K562 (cell line): ENCODE results near the gene AGA. TPM values are rescaled to one million over a fixed set of nuclear protein-coding genes. Genes with fewer than 3 reads are reported as not detected.

ENCODE experiments used
- ATAC-seq: fragments of 200-7000 bp; cut with Tn5 transposase; 3 replicates; pipeline ENCODE4 v1.9.1; 2020; ENCODE audit warnings: moderate library complexity
- BruUV-seq: library from RNA; stranded (reverse); fragments of 400-500 nt; replicated peaks from 2 replicates; lab custom pipeline; 2021; lab: Mats Ljungman, UMichigan
- CTCF ChIA-PET: fragments of 300-600 bp; formaldehyde crosslinking; extraction: SDS; loops from one replicate; lab custom pipeline; 2021; ENCODE audit warnings: low intra/inter-chr PET ratio; lab: Yijun Ruan, JAX
- POLR2A ChIA-PET: fragments of 300-600, 350-650 bp; sonication (Branson Sonifier 250); formaldehyde crosslinking; extraction: SDS; loops from one replicate; lab custom pipeline; 2021; ENCODE audit warnings: antibody characterized with exemption, inconsistent platforms; lab: Yijun Ruan, JAX
- DNase-seq, 4 experiments: peaks; one replicate each; pipeline versions ENCODE4 v3.0.0 to v3.0.0-alpha.2; 2011 to 2018; ENCODE audit warnings: low spot score in 3 of 4, mixed read lengths in 3 of 4; ENCODE audit errors: extremely low read depth in 1 of 4
- FAIRE-seq: peaks from 2 replicates; lab custom pipeline; 2011; peaks lifted over from hg19 to GRCh38; lab: Jason Lieb, UNC
- H2AFZ ChIP-seq: 2 replicates; pipeline ENCODE4 v1.6.0; 2011; ENCODE audit warnings: low read depth, low read length, control low read depth, inconsistent platforms
- H3K27ac ChIP-seq: fragments of 200-600 bp; 3 replicates; pipeline ENCODE4 v1.8.0; 2011; ENCODE audit warnings: low read depth, mild to moderate bottlenecking, control low read depth, inconsistent platforms, low read length, moderate library complexity, mixed read lengths; ENCODE audit errors: extremely low read depth
- H3K27me3 ChIP-seq, 2 experiments: fragments of 300-600 bp in 1 of 2; 2 replicates in 1 of 2; 3 replicates in 1 of 2; pipeline versions ENCODE4 v1.6.0 to v1.8.0; 2011; ENCODE audit warnings: inconsistent platforms in 2 of 2, low read length in 2 of 2, mild to moderate bottlenecking in 1 of 2, mixed read lengths in 1 of 2, moderate library complexity in 1 of 2; ENCODE audit not compliant: control insufficient read depth in 2 of 2, insufficient read depth in 2 of 2
- H3K36me3 ChIP-seq: fragments of 300-600 bp; 3 replicates; pipeline ENCODE4 v1.8.0; 2011; ENCODE audit warnings: mild to moderate bottlenecking, low read length, inconsistent platforms; ENCODE audit not compliant: control insufficient read depth, insufficient read depth
- H3K4me1 ChIP-seq, 2 experiments: fragments of 200-600 bp in 1 of 2; replicated peaks in 1 of 2; 2 replicates in 1 of 2; 3 replicates in 1 of 2; pipeline versions ENCODE4 v1.5.1 to v1.8.0; 2011; ENCODE audit warnings: inconsistent platforms in 2 of 2, low read length in 2 of 2, mild to moderate bottlenecking in 1 of 2, mixed read lengths in 1 of 2, moderate library complexity in 1 of 2; ENCODE audit not compliant: control insufficient read depth in 2 of 2, insufficient read depth in 2 of 2
- H3K4me2 ChIP-seq: 2 replicates; pipeline ENCODE4 v1.6.1; 2011; ENCODE audit warnings: low read length, control low read depth, inconsistent platforms, mixed read lengths; ENCODE audit not compliant: insufficient read depth
- H3K4me3 ChIP-seq: fragments of 200-600 bp; sonication (generic), shearing (Covaris generic); 2 replicates; pipeline ENCODE4 v1.5.1; 2016; ENCODE audit warnings: control low read depth, inconsistent platforms
- H3K79me2 ChIP-seq: fragments of 200-600 bp; 3 replicates; pipeline ENCODE4 v1.8.0; 2011; ENCODE audit warnings: low read length, inconsistent platforms; ENCODE audit not compliant: control insufficient read depth, insufficient read depth
- H3K9ac ChIP-seq, 2 experiments: 2 replicates each; pipeline versions ENCODE4 v1.6.0 to v1.6.1; 2011; ENCODE audit warnings: low read depth in 2 of 2, low read length in 2 of 2, control low read depth in 1 of 2, inconsistent platforms in 1 of 2, mild to moderate bottlenecking in 1 of 2, mixed read lengths in 1 of 2; ENCODE audit not compliant: insufficient read depth in 1 of 2
- H3K9me1 ChIP-seq: one replicate; pipeline ENCODE4 v1.6.0; 2011; ENCODE audit warnings: inconsistent platforms, mild to moderate bottlenecking, low read length, moderate library complexity; ENCODE audit not compliant: control insufficient read depth, insufficient read depth
- H3K9me3 ChIP-seq: replicated peaks from 2 replicates; pipeline ENCODE4 v1.5.1; 2011; ENCODE audit warnings: low read depth, low read length, inconsistent platforms; ENCODE audit not compliant: control insufficient read depth, insufficient read depth
- H4K20me1 ChIP-seq: replicated peaks from 2 replicates; pipeline ENCODE4 v1.6.1; 2011; ENCODE audit warnings: low read length, inconsistent platforms, mixed read lengths; ENCODE audit not compliant: control insufficient read depth, insufficient read depth
- ATF1 ChIP-seq, 2 experiments: fragments of 450-650 bp in 1 of 2; IDR thresholded peaks; 2 replicates each; pipeline ENCODE4 v1.6.1; 2016; ENCODE audit warnings: missing compliant biosample characterization in 1 of 2, missing genetic modification characterization in 1 of 2
- CREM ChIP-seq: IDR thresholded peaks from 2 replicates; pipeline ENCODE4 v1.6.1; 2014; ENCODE audit warnings: antibody characterized with exemption, low read depth
- DACH1 ChIP-seq: fragments of 450-650 bp; IDR thresholded peaks from 2 replicates; pipeline ENCODE4 v1.6.1; 2018; ENCODE audit not compliant: partially characterized antibody
- ETV5 ChIP-seq: sonication (generic); formaldehyde crosslinking; IDR thresholded peaks from 2 replicates; pipeline ENCODE4 v1.4.0; 2020; ENCODE audit warnings: low read depth, mild to moderate bottlenecking, missing genetic modification reagents
- RAD21 ChIP-seq, 2 experiments: fragments of 250-450 bp in 1 of 2; fragments of 450-650 bp in 1 of 2; sonication (Bioruptor Pico) in 1 of 2; formaldehyde crosslinking in 1 of 2; IDR thresholded peaks in 1 of 2; conservative IDR thresholded peaks in 1 of 2; 2 replicates each; pipeline versions ENCODE4 v1.4.0 to v1.8.0; 2020 to 2022; ENCODE audit warnings: mild to moderate bottlenecking in 2 of 2, moderate library complexity in 1 of 2
- RB1 ChIP-seq: fragments of 450-650 bp; IDR thresholded peaks from 2 replicates; pipeline ENCODE4 v1.6.1; 2017; ENCODE audit warnings: low read depth, mild to moderate bottlenecking
- ZNF134 ChIP-seq: fragments of 250-450 bp; sonication (Bioruptor Pico); conservative IDR thresholded peaks from 2 replicates; pipeline ENCODE4 v1.4.0; 2020
- ZNF696 ChIP-seq: fragments of 250-450 bp; sonication (Bioruptor Pico); conservative IDR thresholded peaks from 2 replicates; pipeline ENCODE4 v1.4.0; 2020; ENCODE audit warnings: mild to moderate bottlenecking, moderate library complexity
- WGBS: fragments of 100-300 bp; shearing (Covaris generic); methylation state at CpG from one replicate; pipeline ENCODE4 v1.1.6; 2016; ENCODE audit warnings: low coverage, mixed read lengths; ENCODE audit not compliant: insufficient coverage; ENCODE audit errors: missing lambda C conversion rate; 5-methylcytosine and 5-hydroxymethylcytosine counted together
- in situ Hi-C: fragments of 300-500 bp; cut with MboI; formaldehyde crosslinking; loops from 4 replicates; pipeline ENCODE4 v1.15.0; 2018; ENCODE audit warnings: inconsistent platforms, mixed read lengths
- intact Hi-C: fragments of 100-400 bp; cut with micrococcal nuclease; formaldehyde crosslinking; loops from 2 replicates; pipeline ENCODE4 v1.14.2; 2022
- polyA plus RNA-seq, 8 experiments: library from polyadenylated mRNA; depleted of rRNA in 4 of 8; stranded (reverse) in 5 of 8; unstranded in 3 of 8; fragments of >200 nt; fragmentation: Nextera tagmentation in 2 of 8; fragmentation: Illumina TruSeq in 1 of 8; extraction: Ambion mirVana in 2 of 8; extraction: Trizol in 1 of 8; gene quantifications; 2 replicates each; pipeline versions ENCODE4 v1.2.1 to v1.2.3, GENCODE V29; 2011 to 2014; ENCODE audit warnings: inconsistent platforms in 1 of 8, missing spikeins in 1 of 8
- total RNA-seq, 7 experiments: library from RNA; depleted of rRNA in 6 of 7; stranded (reverse); fragments of >200 nt in 6 of 7; fragmentation: Illumina TruSeq in 2 of 7; extraction: Trizol in 2 of 7; gene quantifications; 2 replicates each; pipeline versions ENCODE4 v1.2.1 to v1.2.3, GENCODE V29; 2011 to 2021; ENCODE audit warnings: low replicate concordance in 1 of 7
- TF ChIP-seq, protein P1 (sequence below): fragments of 250-450 bp; sonication (Bioruptor Pico); IDR thresholded peaks from 2 replicates; pipeline ENCODE4 v1.4.0; 2020; ENCODE audit warnings: mild to moderate bottlenecking, moderate library complexity, borderline replicate concordance
- TF ChIP-seq, protein P2 (sequence below): fragments of 250-450 bp; sonication (Bioruptor Pico); IDR thresholded peaks from 2 replicates; pipeline ENCODE4 v1.9.0; 2021; ENCODE audit warnings: mild to moderate bottlenecking

Gene AGA
- total and polyA plus RNA-seq, 9 of the 15 experiments (the other 6 are each of a cell fraction or from before 2014, with no cell fraction given) = 8.5 to 25.0 (median 12.6) TPM

DNA sequence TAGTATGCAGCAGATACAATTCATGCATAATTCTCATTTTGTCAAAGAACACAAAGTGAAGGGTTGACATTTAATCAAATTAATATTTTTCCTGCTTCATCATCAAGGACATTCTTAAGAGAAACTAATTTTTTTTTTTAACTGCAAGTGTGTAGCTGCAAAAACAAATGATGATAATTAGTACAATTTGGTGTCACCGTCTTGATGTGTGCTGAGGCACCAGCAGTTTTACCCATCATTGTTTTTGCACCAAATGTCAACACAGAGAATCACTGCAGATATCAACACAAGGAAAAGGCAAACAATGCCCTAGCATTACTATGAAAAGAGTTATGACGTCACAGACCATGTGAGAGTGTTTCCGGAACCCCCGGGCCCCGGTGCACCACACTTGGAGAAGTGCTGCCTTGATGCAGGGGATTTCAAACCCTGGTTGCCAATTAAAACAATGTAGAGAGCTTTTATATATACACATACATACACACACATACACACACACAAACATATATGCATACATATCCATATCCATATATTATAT lies 55.9 kb downstream of the AGA start:
- H3K4me3 ChIP-seq = no peak overlapping the region
- 8% methylated on average over 5 of the region's 5 CpGs for WGBS
- POLR2A ChIA-PET = interaction anchor here (0.6 kb wide), 1 partner anchor 1191 kb away, joined by 3 read pairs; the partner anchor contains the start of gene SPATA4
- H3K27me3 ChIP-seq = 0 out of 5 replicates have a peak, but pooled peaks cover 0 to 3% of the 10 kb centered on the region in 2 experiments
- FAIRE-seq (no peak), ATAC-seq (no peak), DNase-seq (no peak)
- no peaks in the 10 kb centered on the region for H4K20me1 ChIP-seq
- H3K9ac ChIP-seq = no peak overlapping the region
- H3K9me3 ChIP-seq = no peaks in the 10 kb centered on the region
- in situ Hi-C loops = no loop called here
- intact Hi-C loops = no loop called here
- CTCF ChIA-PET = no interaction called here
- TF ChIP-seq ATF1 (CRISPR knock-in tag; IDR thresholded peaks at IDR 0.05) (no peak), ATF1 (tag; IDR thresholded peaks at IDR 0.05) (peak; percentile 68), CREM (0 out of 2 replicates have a peak, but pooled peaks have one; percentile 28), DACH1 (no peak)
- BruUV-seq = no TSS peak
- no peaks in the 10 kb centered on the region for H3K9me1 ChIP-seq
- H3K36me3 ChIP-seq = no peaks in the 10 kb centered on the region
- no peak overlapping the region for H3K27ac ChIP-seq
- H3K4me2 ChIP-seq = no peak overlapping the region
- no peaks in the 10 kb centered on the region for H3K79me2 ChIP-seq
- H2AFZ ChIP-seq = no peak overlapping the region
- H3K4me1 ChIP-seq = peaks cover 0 to 4% of the 10 kb centered on the region in 2 experiments; a peak in 2 of 5 replicates

DNA sequence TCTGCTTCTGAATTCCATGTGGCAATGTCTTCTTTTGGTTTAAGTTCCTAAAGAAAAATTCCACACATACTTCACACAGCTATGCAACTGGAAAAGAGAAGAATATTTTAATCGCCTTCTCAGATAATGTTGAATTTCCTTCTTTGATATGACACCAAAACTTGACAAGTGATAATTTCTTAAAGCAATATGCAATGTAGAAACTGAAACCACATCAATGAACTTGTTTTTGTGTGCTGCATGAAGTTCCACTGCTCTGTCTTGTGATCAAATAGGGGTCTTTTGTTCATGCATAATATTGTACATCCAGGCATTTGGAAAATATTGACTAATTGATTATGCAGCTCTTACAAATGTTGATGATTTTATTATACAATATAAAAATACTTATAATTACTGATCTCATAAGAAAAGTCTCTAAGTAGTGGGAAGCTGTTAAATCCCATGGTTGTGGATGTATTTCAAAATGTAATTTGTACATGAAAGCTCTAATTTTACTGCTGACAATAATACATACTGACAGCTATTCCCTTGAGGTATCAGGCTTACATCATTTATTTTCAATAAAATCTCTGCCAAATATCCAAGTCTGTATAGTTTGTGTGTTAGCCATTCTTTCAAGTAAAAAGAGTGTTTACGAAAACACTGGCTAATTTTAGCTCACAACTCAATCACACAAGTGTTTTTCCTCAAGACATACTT lies 56.5 kb downstream of the AGA start:
- FAIRE-seq = no peak
- H3K4me1 ChIP-seq = peaks cover 0 to 7% of the 10 kb centered on the region in 2 experiments; a peak in 3 of 5 replicates
- H4K20me1 ChIP-seq = no peaks in the 10 kb centered on the region
- H3K36me3 ChIP-seq = no peaks in the 10 kb centered on the region
- TF ChIP-seq RAD21 (CRISPR knock-in tag; conservative IDR thresholded peaks at IDR 0.05 in 1 of 2, IDR thresholded peaks at IDR 0.05 in 1 of 2) (no peak), RB1 (no peak), ETV5 (no peak), ZNF134 (CRISPR knock-in tag) (no peak), ZNF696 (CRISPR knock-in tag) (no peak)
- TF ChIP-seq, protein P1, sequence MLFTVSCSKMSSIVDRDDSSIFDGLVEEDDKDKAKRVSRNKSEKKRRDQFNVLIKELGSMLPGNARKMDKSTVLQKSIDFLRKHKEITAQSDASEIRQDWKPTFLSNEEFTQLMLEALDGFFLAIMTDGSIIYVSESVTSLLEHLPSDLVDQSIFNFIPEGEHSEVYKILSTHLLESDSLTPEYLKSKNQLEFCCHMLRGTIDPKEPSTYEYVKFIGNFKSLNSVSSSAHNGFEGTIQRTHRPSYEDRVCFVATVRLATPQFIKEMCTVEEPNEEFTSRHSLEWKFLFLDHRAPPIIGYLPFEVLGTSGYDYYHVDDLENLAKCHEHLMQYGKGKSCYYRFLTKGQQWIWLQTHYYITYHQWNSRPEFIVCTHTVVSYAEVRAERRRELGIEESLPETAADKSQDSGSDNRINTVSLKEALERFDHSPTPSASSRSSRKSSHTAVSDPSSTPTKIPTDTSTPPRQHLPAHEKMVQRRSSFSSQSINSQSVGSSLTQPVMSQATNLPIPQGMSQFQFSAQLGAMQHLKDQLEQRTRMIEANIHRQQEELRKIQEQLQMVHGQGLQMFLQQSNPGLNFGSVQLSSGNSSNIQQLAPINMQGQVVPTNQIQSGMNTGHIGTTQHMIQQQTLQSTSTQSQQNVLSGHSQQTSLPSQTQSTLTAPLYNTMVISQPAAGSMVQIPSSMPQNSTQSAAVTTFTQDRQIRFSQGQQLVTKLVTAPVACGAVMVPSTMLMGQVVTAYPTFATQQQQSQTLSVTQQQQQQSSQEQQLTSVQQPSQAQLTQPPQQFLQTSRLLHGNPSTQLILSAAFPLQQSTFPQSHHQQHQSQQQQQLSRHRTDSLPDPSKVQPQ (CRISPR knock-in tag) = no peak
- TF ChIP-seq, protein P2, sequence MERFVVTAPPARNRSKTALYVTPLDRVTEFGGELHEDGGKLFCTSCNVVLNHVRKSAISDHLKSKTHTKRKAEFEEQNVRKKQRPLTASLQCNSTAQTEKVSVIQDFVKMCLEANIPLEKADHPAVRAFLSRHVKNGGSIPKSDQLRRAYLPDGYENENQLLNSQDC (CRISPR knock-in tag) = no peak
- WGBS = 0% methylated on average over 2 of the region's 2 CpGs
- no peaks in the 10 kb centered on the region for H3K9me1 ChIP-seq
- ChIA-PET POLR2A (no interaction called here), CTCF (no interaction called here)
- no peak overlapping the region for H3K4me3 ChIP-seq
- DNase-seq = no peak
- H3K79me2 ChIP-seq = no peaks in the 10 kb centered on the region
- no peak for ATAC-seq
- BruUV-seq = no TSS peak
- no peaks in the 10 kb centered on the region for H3K9me3 ChIP-seq
- no peak overlapping the region for H3K27ac ChIP-seq
- no peak overlapping the region for H2AFZ ChIP-seq
- no peaks in the 10 kb centered on the region for H3K27me3 ChIP-seq
- intact Hi-C loops (no loop called here), in situ Hi-C loops (no loop called here)
- H3K9ac ChIP-seq = no peak overlapping the region
- no peak overlapping the region for H3K4me2 ChIP-seq
